HG03135 (cell line): ENCODE data around the gene RCN1.

Experiments
- ATAC-seq: cut with Tn5 transposase; IDR thresholded peaks from one replicate; pipeline ENCODE4 v1.9.1; 2021; ENCODE audit warnings: mild to moderate bottlenecking, moderate library complexity; ENCODE audit not compliant: unreplicated experiment

RCN1 gene

GRCh38 chr11:32151027-32151426 lies 60.2 kb downstream of the RCN1 start:
- ATAC-seq, result no peak

- ATAC-seq, result no peak
Measured at GRCh38 chr11:32152216-32152615, 61.3 kb downstream of the RCN1 start.

- ATAC-seq, result no peak
Measured at GRCh38 chr11:32152821-32153220, 61.9 kb downstream of the RCN1 start.

- ATAC-seq, result no peak
Measured at GRCh38 chr11:32153747-32154146, 62.9 kb downstream of the RCN1 start.

- no peak for ATAC-seq
Measured at GRCh38 chr11:32154275-32154674, 63.4 kb downstream of the RCN1 start.
